ENCODE data around the gene NPHP3. TPM values are rescaled to one million over a fixed set of nuclear protein-coding genes. Genes with fewer than 3 reads are reported as not detected.

Gene NPHP3
- total RNA-seq, 4 donors from 2014 or later = 6.3 to 13.4 (median 10.6) TPM

DNA sequence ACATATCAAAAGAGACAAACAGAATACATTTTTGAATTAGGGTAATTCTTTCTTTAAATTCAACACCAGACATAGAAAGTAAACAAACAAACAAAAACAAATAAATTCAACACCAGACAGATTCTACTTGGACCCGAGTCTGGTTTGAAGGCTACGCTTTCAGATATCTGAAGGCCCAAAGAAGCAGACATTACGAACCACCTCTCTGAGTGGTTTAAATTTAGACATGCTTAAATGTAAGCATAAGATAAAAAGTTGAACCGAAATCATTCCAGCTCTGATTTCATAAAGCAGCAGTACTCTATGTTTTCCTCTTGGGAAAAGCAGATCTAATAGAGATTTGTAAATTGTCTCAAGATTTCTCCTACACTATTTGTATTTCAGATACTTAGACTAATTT, 32.2 kb downstream of the NPHP3 start:
- no peaks in the 10 kb centered on the region for H3K4me1 ChIP-seq
- H3K27me3 ChIP-seq = no peaks in the 10 kb centered on the region
- DNase-seq = no peak
- TF ChIP-seq, protein P1, sequence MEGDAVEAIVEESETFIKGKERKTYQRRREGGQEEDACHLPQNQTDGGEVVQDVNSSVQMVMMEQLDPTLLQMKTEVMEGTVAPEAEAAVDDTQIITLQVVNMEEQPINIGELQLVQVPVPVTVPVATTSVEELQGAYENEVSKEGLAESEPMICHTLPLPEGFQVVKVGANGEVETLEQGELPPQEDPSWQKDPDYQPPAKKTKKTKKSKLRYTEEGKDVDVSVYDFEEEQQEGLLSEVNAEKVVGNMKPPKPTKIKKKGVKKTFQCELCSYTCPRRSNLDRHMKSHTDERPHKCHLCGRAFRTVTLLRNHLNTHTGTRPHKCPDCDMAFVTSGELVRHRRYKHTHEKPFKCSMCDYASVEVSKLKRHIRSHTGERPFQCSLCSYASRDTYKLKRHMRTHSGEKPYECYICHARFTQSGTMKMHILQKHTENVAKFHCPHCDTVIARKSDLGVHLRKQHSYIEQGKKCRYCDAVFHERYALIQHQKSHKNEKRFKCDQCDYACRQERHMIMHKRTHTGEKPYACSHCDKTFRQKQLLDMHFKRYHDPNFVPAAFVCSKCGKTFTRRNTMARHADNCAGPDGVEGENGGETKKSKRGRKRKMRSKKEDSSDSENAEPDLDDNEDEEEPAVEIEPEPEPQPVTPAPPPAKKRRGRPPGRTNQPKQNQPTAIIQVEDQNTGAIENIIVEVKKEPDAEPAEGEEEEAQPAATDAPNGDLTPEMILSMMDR (IDR thresholded peaks at IDR 0.05 in 4 of 5, conservative IDR thresholded peaks at IDR 0.05 in 1 of 5) = no peak
- no peak for TF ChIP-seq POLR2A (IDR thresholded peaks at IDR 0.05)
- intact Hi-C loops (cut with DNase I; ENCODE audit: low total_unique reads) = no loop called here
- no peak overlapping the region for H3K27ac ChIP-seq
- in situ Hi-C loops (cut with MboI; ENCODE audit: low sequenced_read_pairs in 4 of 4) = loop anchor here in 1 of 4 donors (25.0 kb wide), 1 partner anchor 203 kb away; no protein-coding TSS in a partner anchor
- H3K4me3 ChIP-seq = no peak overlapping the region
- H3K9me3 ChIP-seq = no peaks in the 10 kb centered on the region
- ATAC-seq = no peak
- peaks cover 0 to 97% of the 10 kb centered on the region in 2 donors for H3K36me3 ChIP-seq

DNA sequence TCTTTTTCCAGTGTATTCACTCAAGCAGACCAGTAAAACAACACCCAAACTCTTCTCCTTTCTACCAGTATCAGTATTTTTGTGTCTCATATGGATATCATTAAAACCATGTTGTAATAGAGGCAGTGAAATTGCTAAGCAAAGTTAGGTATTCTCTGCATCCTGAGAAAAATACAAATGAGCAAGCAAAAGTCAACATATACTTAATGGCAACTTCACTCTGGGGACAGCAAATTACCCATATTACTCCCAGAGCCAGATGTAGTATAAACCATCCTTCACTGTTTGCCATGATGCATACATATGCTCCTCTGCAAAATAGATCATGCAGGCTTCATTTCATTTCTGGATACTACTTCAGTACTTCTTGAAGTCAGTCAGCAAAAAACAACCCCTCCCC, 40.0 kb downstream of the NPHP3 start:
- in situ Hi-C loops (cut with MboI; ENCODE audit: low sequenced_read_pairs in 4 of 4) (loop anchor here in 1 of 4 donors (25.0 kb wide), 1 partner anchor 195 kb away; no protein-coding TSS in a partner anchor), intact Hi-C loops (cut with DNase I; ENCODE audit: low total_unique reads) (no loop called here)
- TF ChIP-seq POLR2A (IDR thresholded peaks at IDR 0.05) = no peak
- TF ChIP-seq, protein P1 (IDR thresholded peaks at IDR 0.05 in 4 of 5, conservative IDR thresholded peaks at IDR 0.05 in 1 of 5) = no peak
- H3K4me1 ChIP-seq = no peaks in the 10 kb centered on the region
- peaks cover 0 to 66% of the 10 kb centered on the region in 2 donors for H3K36me3 ChIP-seq
- no peaks in the 10 kb centered on the region for H3K9me3 ChIP-seq
- ATAC-seq = no peak
- H3K27ac ChIP-seq = no peak overlapping the region
- DNase-seq = no peak
- no peaks in the 10 kb centered on the region for H3K27me3 ChIP-seq
- no peak overlapping the region for H3K4me3 ChIP-seq

DNA sequence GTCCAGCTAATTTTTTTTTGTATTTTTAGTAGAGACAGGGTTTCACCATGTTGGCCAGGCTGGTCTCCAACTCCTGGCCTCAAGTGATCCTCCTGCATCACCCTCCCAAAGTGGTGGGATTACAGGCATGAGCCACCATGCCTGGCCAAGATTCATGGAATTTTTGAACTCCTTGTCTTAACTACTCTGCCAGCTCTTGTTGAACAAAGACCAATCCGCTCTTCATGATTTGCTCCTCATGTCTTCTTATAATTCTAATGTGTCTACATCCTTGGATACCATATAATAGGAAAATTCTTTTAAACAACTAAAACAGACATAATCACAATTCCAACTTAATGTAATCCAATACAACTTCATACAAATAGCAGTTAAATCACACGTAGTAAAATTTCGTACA, 40.8 kb downstream of the NPHP3 start:
- in situ Hi-C loops (cut with MboI; ENCODE audit: low sequenced_read_pairs in 4 of 4) (loop anchor here in 1 of 4 donors (25.0 kb wide), 1 partner anchor 194 kb away; no protein-coding TSS in a partner anchor), intact Hi-C loops (cut with DNase I; ENCODE audit: low total_unique reads) (no loop called here)
- Histone ChIP-seq H3K36me3 (peaks cover 0 to 65% of the 10 kb centered on the region in 2 donors), H3K4me3 (no peak overlapping the region), H3K9me3 (no peaks in the 10 kb centered on the region), H3K4me1 (no peaks in the 10 kb centered on the region), H3K27ac (no peak overlapping the region), H3K27me3 (no peaks in the 10 kb centered on the region)
- ATAC-seq (no peak), DNase-seq (no peak)
- TF ChIP-seq, protein P1 (IDR thresholded peaks at IDR 0.05 in 4 of 5, conservative IDR thresholded peaks at IDR 0.05 in 1 of 5) = no peak
- TF ChIP-seq POLR2A (IDR thresholded peaks at IDR 0.05) = no peak

DNA sequence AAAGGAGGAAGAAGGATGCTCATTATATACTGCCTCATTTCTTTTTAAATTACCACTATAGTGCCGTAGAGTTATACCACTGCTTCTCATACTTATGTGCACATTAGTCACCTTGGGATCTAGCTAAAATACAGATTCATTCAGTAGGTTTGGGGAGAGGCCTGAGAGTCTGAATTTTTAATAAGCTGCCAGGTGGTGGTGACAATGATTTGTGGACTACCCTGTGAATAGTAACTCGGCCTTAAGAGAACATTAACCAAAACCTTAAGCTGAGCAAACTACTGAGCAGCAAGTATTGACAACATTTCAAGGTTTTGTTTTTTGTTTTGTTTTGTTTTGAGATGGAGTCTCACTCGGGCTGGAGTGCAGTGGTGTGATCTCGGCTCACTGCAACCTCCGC, 42.3 kb downstream of the NPHP3 start:
- Histone ChIP-seq H3K36me3 (peaks cover 0 to 63% of the 10 kb centered on the region in 2 donors), H3K4me1 (no peaks in the 10 kb centered on the region), H3K4me3 (no peak overlapping the region), H3K27ac (no peak overlapping the region), H3K27me3 (no peaks in the 10 kb centered on the region), H3K9me3 (no peaks in the 10 kb centered on the region)
- no peak for ATAC-seq
- in situ Hi-C loops (cut with MboI; ENCODE audit: low sequenced_read_pairs in 4 of 4) (loop anchor here in 1 of 4 donors (25.0 kb wide), 1 partner anchor 193 kb away; no protein-coding TSS in a partner anchor), intact Hi-C loops (cut with DNase I; ENCODE audit: low total_unique reads) (loop anchor here (5.0 kb wide), 1 partner anchor 32 kb away; no protein-coding TSS in a partner anchor)
- no peak for DNase-seq
- TF ChIP-seq POLR2A (IDR thresholded peaks at IDR 0.05) = no peak
- TF ChIP-seq, protein P1 (IDR thresholded peaks at IDR 0.05 in 4 of 5, conservative IDR thresholded peaks at IDR 0.05 in 1 of 5) = no peak

All from gastrocnemius medialis (tissue), 4 donors.